Measurements from ENCODE around the gene CLASP1.
"Not testable (repeated sequence)": the region's sequence is repeated elsewhere in the genome, so short reads cannot be mapped to it uniquely, and the experiment has no call there.

The CLASP1 gene

GRCh38 chr2:121583555-121583954, 65.7 kb downstream of the CLASP1 start:
- in situ Hi-C loops (cut with MboI; ENCODE audit: low sequenced_read_pairs), result no loop called here

- in situ Hi-C loops (cut with MboI; ENCODE audit: low sequenced_read_pairs), result no loop called here
These were observed 67.0 kb downstream of the CLASP1 start for GRCh38 chr2:121582272-121582671.

GRCh38 chr2:121579309-121579708, 70.0 kb downstream of the CLASP1 start:
- in situ Hi-C loops (cut with MboI; ENCODE audit: low sequenced_read_pairs), result no loop called here

GRCh38 chr2:121577381-121577780, 71.9 kb downstream of the CLASP1 start:
- in situ Hi-C loops (cut with MboI; ENCODE audit: low sequenced_read_pairs), result no loop called here

GRCh38 chr2:121576263-121576662, 73.0 kb downstream of the CLASP1 start:
- in situ Hi-C loops (cut with MboI; ENCODE audit: low sequenced_read_pairs), result no loop called here

- in situ Hi-C loops (cut with MboI; ENCODE audit: low sequenced_read_pairs), result no loop called here
These were observed 73.5 kb downstream of the CLASP1 start for GRCh38 chr2:121575800-121576199.

GRCh38 chr2:121570667-121571055, 78.6 kb downstream of the CLASP1 start:
- in situ Hi-C loops (cut with MboI; ENCODE audit: low sequenced_read_pairs), result no loop called here

- in situ Hi-C loops (cut with MboI; ENCODE audit: low sequenced_read_pairs), result no loop called here
These were observed 79.1 kb downstream of the CLASP1 start for GRCh38 chr2:121570036-121570666.

- in situ Hi-C loops (cut with MboI; ENCODE audit: low sequenced_read_pairs), result no loop called here
These were observed 81.3 kb downstream of the CLASP1 start for GRCh38 chr2:121567957-121568409.

- in situ Hi-C loops (cut with MboI; ENCODE audit: low sequenced_read_pairs), result no loop called here
These were observed 81.8 kb downstream of the CLASP1 start for GRCh38 chr2:121567452-121567851.

GRCh38 chr2:121565389-121566250, 83.6 kb downstream of the CLASP1 start:
- in situ Hi-C loops (cut with MboI; ENCODE audit: low sequenced_read_pairs), result no loop called here

- in situ Hi-C loops (cut with MboI; ENCODE audit: low sequenced_read_pairs), result no loop called here
These were observed 84.4 kb downstream of the CLASP1 start for GRCh38 chr2:121564905-121565304.

GRCh38 chr2:121563754-121564153, 85.5 kb downstream of the CLASP1 start:
- in situ Hi-C loops (cut with MboI; ENCODE audit: low sequenced_read_pairs), result not testable (repeated sequence)

- in situ Hi-C loops (cut with MboI; ENCODE audit: low sequenced_read_pairs), result no loop called here
These were observed 86.7 kb downstream of the CLASP1 start for GRCh38 chr2:121562269-121563176.

- in situ Hi-C loops (cut with MboI; ENCODE audit: low sequenced_read_pairs), result no loop called here
These were observed 87.5 kb downstream of the CLASP1 start for GRCh38 chr2:121561617-121562268.

GRCh38 chr2:121558329-121558728, 90.9 kb downstream of the CLASP1 start:
- in situ Hi-C loops (cut with MboI; ENCODE audit: low sequenced_read_pairs), result no loop called here

GRCh38 chr2:121555008-121555407, 94.3 kb downstream of the CLASP1 start:
- in situ Hi-C loops (cut with MboI; ENCODE audit: low sequenced_read_pairs), result no loop called here

- in situ Hi-C loops (cut with MboI; ENCODE audit: low sequenced_read_pairs), result not testable (repeated sequence)
These were observed 96.6 kb downstream of the CLASP1 start for GRCh38 chr2:121552477-121553180.

GRCh38 chr2:121550669-121551068, 98.6 kb downstream of the CLASP1 start:
- in situ Hi-C loops (cut with MboI; ENCODE audit: low sequenced_read_pairs), result no loop called here

GRCh38 chr2:121547646-121548045, 101.6 kb downstream of the CLASP1 start:
- in situ Hi-C loops (cut with MboI; ENCODE audit: low sequenced_read_pairs), result no loop called here
